Endodermal cell (in vitro differentiated cells): ENCODE data around the gene ABCG4. TPM values are rescaled to one million over a fixed set of nuclear protein-coding genes. Genes with fewer than 3 reads are reported as not detected.

ENCODE experiments used
- DNase-seq: peaks from one replicate; pipeline ENCODE4 v3.0.0-alpha.2; 2017
- H3K27ac ChIP-seq: 2 replicates; pipeline ENCODE4 v1.5.1; 2013; ENCODE audit warnings: mild to moderate bottlenecking, low read depth, low read length, moderate library complexity
- H3K27me3 ChIP-seq: 2 replicates; pipeline ENCODE4 v1.6.1; 2013; ENCODE audit warnings: mild to moderate bottlenecking, low read length, moderate library complexity; ENCODE audit not compliant: insufficient read depth, control insufficient read depth, poor library complexity, severe bottlenecking
- H3K36me3 ChIP-seq: 2 replicates; pipeline ENCODE4 v1.7.0; 2013; ENCODE audit warnings: mild to moderate bottlenecking, low read length, moderate library complexity; ENCODE audit not compliant: control insufficient read depth, insufficient read depth
- H3K4me1 ChIP-seq: one replicate; pipeline ENCODE4 v1.7.0; 2013; ENCODE audit warnings: low read length; ENCODE audit not compliant: control insufficient read depth, insufficient read depth
- H3K4me3 ChIP-seq: 2 replicates; pipeline ENCODE4 v1.5.1; 2013; ENCODE audit warnings: mild to moderate bottlenecking, low read length, moderate library complexity
- H3K9ac ChIP-seq: 2 replicates; pipeline ENCODE4 v1.6.1; 2013; ENCODE audit warnings: mild to moderate bottlenecking, low read length, moderate library complexity; ENCODE audit not compliant: poor library complexity, severe bottlenecking; ENCODE audit errors: extremely low read depth
- H3K9me3 ChIP-seq: 2 replicates; pipeline ENCODE4 v1.6.1; 2013; ENCODE audit warnings: mild to moderate bottlenecking, low read length, moderate library complexity; ENCODE audit not compliant: control insufficient read depth
- H3K27ac Mint-ChIP-seq: 2 replicates; pipeline ENCODE4 v1.8.0; 2020; ENCODE audit warnings: mixed read lengths
- H3K27me3 Mint-ChIP-seq: 2 replicates; pipeline ENCODE4 v1.8.0; 2021; ENCODE audit warnings: mild to moderate bottlenecking, mixed read lengths; ENCODE audit not compliant: insufficient read depth
- H3K36me3 Mint-ChIP-seq: 2 replicates; pipeline ENCODE4 v1.8.0; 2020; ENCODE audit warnings: low read depth, mixed read lengths
- H3K4me1 Mint-ChIP-seq: 2 replicates; pipeline ENCODE4 v1.8.0; 2020; ENCODE audit warnings: mixed read lengths
- H3K4me3 Mint-ChIP-seq: 2 replicates; pipeline ENCODE4 v1.8.0; 2020; ENCODE audit warnings: mild to moderate bottlenecking, moderate library complexity, mixed read lengths
- H3K9me3 Mint-ChIP-seq: 2 replicates; pipeline ENCODE4 v1.8.0; 2020; ENCODE audit warnings: mild to moderate bottlenecking, mixed read lengths
- WGBS, 2 experiments: methylation state at CpG; one replicate each; pipeline versions ENCODE4 v1.1.5 to v1.1.7; 2013; ENCODE audit warnings: missing lambda C conversion rate in 2 of 2, mixed read lengths in 1 of 2; ENCODE audit not compliant: insufficient coverage in 1 of 2, insufficient read length in 1 of 2; 5-methylcytosine and 5-hydroxymethylcytosine counted together
- total RNA-seq, 2 donors: library from RNA; stranded (reverse); fragmentation: NEBNext Ultra II Directional in 1 of 2; extraction: Animal tissue kit (Norgen Biotek cat#: 25700) in 1 of 2; gene quantifications; 2 replicates in 1 of 2; 3 replicates in 1 of 2; pipeline ENCODE4 v1.2.1, GENCODE V29; 2021
- TF ChIP-seq, protein P1 (sequence below): fragments of 200-600 bp; sonication (generic); conservative IDR thresholded peaks from 2 replicates; pipeline ENCODE4 v1.5.0; 2021; ENCODE audit warnings: antibody characterized with exemption, mild to moderate bottlenecking

ABCG4 gene
- total RNA-seq, 2 donors from 2014 or later = 1.5 to 1.8 TPM

DNA sequence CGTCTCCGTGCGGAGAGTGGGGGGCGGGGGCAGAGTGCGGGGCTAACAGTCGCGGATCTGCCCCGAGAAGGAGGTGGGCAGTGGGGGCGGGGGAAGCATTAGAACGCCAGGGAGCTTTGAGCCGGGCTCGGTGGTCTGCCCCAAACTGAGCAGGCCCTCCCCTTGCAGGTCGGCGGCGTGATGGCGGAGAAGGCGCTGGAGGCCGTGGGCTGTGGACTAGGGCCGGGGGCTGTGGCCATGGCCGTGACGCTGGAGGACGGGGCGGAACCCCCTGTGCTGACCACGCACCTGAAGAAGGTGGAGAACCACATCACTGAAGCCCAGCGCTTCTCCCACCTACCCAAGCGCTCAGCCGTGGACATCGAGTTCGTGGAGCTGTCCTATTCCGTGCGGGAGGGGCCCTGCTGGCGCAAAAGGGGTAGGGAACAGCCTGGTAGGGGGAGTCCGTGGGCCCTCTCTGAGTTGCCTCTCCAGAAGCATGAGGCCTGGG is 979 bp downstream of the ABCG4 start:
- H3K36me3 Mint-ChIP-seq = no peaks in the 10 kb centered on the region

DNA sequence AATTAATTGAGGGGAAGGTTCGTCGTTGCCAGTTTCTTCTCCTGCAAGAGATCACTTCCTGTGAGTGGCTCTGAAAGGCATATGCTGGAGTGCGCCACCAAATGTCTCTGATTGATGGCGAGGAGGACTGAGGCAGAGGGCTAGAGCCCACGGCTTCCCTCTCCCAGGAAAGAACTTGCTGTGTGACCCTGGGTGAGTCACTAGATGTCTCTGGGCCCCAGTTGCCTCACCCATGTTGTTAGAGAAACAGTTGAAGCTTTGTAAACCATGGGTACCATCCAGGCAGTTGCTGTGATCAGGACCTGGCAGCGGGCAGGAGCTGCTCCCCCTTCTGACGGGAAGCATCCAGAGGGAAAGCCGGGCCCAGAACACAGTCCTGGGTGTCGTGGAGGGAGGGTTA is 3.2 kb downstream of the ABCG4 start:
- H3K9ac ChIP-seq = no peak overlapping the region
- no peak overlapping the region for H3K27ac ChIP-seq
- DNase-seq = no peak
- H3K27me3 Mint-ChIP-seq = peaks cover 65% of the 10 kb centered on the region
- H3K9me3 Mint-ChIP-seq = no peaks in the 10 kb centered on the region
- no peak overlapping the region for H3K4me3 ChIP-seq
- H3K4me1 ChIP-seq = peaks cover 10% of the 10 kb centered on the region
- WGBS, 2 experiments = 84 to 88% methylated on average over 6 to 9 of the region's 9 CpGs
- H3K27me3 ChIP-seq = peaks cover 45% of the 10 kb centered on the region
- no peaks in the 10 kb centered on the region for H3K9me3 ChIP-seq
- H3K36me3 ChIP-seq = no peaks in the 10 kb centered on the region
- H3K4me3 Mint-ChIP-seq = no peak overlapping the region
- TF ChIP-seq, protein P1, sequence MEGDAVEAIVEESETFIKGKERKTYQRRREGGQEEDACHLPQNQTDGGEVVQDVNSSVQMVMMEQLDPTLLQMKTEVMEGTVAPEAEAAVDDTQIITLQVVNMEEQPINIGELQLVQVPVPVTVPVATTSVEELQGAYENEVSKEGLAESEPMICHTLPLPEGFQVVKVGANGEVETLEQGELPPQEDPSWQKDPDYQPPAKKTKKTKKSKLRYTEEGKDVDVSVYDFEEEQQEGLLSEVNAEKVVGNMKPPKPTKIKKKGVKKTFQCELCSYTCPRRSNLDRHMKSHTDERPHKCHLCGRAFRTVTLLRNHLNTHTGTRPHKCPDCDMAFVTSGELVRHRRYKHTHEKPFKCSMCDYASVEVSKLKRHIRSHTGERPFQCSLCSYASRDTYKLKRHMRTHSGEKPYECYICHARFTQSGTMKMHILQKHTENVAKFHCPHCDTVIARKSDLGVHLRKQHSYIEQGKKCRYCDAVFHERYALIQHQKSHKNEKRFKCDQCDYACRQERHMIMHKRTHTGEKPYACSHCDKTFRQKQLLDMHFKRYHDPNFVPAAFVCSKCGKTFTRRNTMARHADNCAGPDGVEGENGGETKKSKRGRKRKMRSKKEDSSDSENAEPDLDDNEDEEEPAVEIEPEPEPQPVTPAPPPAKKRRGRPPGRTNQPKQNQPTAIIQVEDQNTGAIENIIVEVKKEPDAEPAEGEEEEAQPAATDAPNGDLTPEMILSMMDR = no peak
- H3K4me1 Mint-ChIP-seq = peaks cover 9% of the 10 kb centered on the region
- no peak overlapping the region for H3K27ac Mint-ChIP-seq
- H3K36me3 Mint-ChIP-seq = no peaks in the 10 kb centered on the region

More for the DNA sequence above, 979 bp downstream of the ABCG4 start:
- Histone ChIP-seq H3K9me3 (no peaks in the 10 kb centered on the region), H3K9ac (no peak overlapping the region), H3K36me3 (no peaks in the 10 kb centered on the region), H3K4me3 (peak overlapping the region; percentile 76), H3K27ac (no peak overlapping the region), H3K4me1 (peaks cover 10% of the 10 kb centered on the region), H3K27me3 (peaks cover 45% of the 10 kb centered on the region)
- H3K9me3 Mint-ChIP-seq = no peaks in the 10 kb centered on the region
- H3K4me1 Mint-ChIP-seq = peaks cover 15% of the 10 kb centered on the region
- no peak for DNase-seq
- no peak overlapping the region for H3K27ac Mint-ChIP-seq
- peak overlapping the region; percentile 61 for H3K4me3 Mint-ChIP-seq
- WGBS, 2 experiments = 5 to 12% methylated on average over 20 to 33 of the region's 33 CpGs
- TF ChIP-seq, protein P1 = no peak
- H3K27me3 Mint-ChIP-seq = peaks cover 64% of the 10 kb centered on the region

DNA sequence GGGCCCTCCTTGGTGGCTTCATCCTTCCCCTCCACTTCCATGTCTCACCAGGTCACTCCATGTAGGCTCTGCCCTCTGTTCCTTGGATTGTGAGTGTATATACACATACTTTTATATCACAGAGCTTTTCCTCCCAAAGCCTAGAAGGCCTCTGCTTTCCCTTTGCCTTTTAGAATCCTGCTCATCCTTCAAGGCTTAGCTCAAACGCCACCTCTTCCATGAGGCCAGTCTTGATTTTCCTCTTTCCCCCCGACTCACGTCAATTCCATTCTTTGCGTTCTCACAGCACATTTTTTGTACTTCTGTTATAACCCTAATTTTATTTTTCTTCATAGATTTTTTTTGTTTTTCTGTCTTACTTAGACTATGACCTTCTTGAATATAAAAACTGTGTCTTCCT is 3.8 kb downstream of the ABCG4 start:
- Mint-ChIP-seq H3K4me1 (peaks cover 9% of the 10 kb centered on the region), H3K27me3 (peaks cover 59% of the 10 kb centered on the region), H3K27ac (no peak overlapping the region), H3K9me3 (no peaks in the 10 kb centered on the region), H3K36me3 (no peaks in the 10 kb centered on the region), H3K4me3 (no peak overlapping the region)
- H3K9me3 ChIP-seq = no peaks in the 10 kb centered on the region
- no peaks in the 10 kb centered on the region for H3K36me3 ChIP-seq
- H3K27ac ChIP-seq = no peak overlapping the region
- no peak overlapping the region for H3K4me3 ChIP-seq
- H3K27me3 ChIP-seq = peaks cover 40% of the 10 kb centered on the region
- H3K4me1 ChIP-seq = peaks cover 10% of the 10 kb centered on the region
- WGBS, 2 experiments = 75 to 94% methylated on average over 4 of the region's 4 CpGs
- H3K9ac ChIP-seq = no peak overlapping the region
- TF ChIP-seq, protein P1 = no peak
- DNase-seq = no peak
